ENCODE measurements around the gene GMIP. TPM values are rescaled to one million over a fixed set of nuclear protein-coding genes. Genes with fewer than 3 reads are reported as not detected.

GMIP gene
- total and polyA plus RNA-seq, 2 donors (not counting 3 experiments of a cell fraction or from before 2014, with no cell fraction given): 7.8 to 19.8 TPM

GRCh38 chr19:19670070-19670551, 26.7 kb upstream of the GMIP start:
- H2AFZ ChIP-seq (ENCODE audit: low read depth, low read length): no peak overlapping the region
- no peak overlapping the region for H3K4me2 ChIP-seq (ENCODE audit: insufficient read depth, low read length)
- no peaks in the 10 kb centered on the region for H3K27me3 ChIP-seq (ENCODE audit: control insufficient read depth in 2 of 2, insufficient read depth in 2 of 2, low read length in 2 of 2)
- peaks cover 6% of the 10 kb centered on the region for H3K79me2 ChIP-seq (ENCODE audit: control insufficient read depth, insufficient read depth, low read length)
- H3K4me1 ChIP-seq (ENCODE audit: control insufficient read depth, extremely low read depth, insufficient read depth, low read length): peaks cover 6% of the 10 kb centered on the region
- dilution Hi-C loops (cut with MboI; ENCODE audit: extremely low pct_ligation_motif_present, low sequenced_read_pairs) (no loop called here), intact Hi-C loops (cut with micrococcal nuclease) (no loop called here)
- ChIA-PET POLR2A (no interaction called here), CTCF (no interaction called here)
- no peaks in the 10 kb centered on the region for H3K36me3 ChIP-seq (ENCODE audit: control insufficient read depth in 2 of 2, extremely low read depth in 1 of 2, insufficient read depth in 2 of 2, low read length in 2 of 2)
- H3K4me3 ChIP-seq (replicated peaks in 1 of 3; ENCODE audit: insufficient read depth in 1 of 3, low read depth in 1 of 3, low read length in 3 of 3): no peak overlapping the region
- no peak overlapping the region for H3K27ac ChIP-seq (ENCODE audit: insufficient read depth, low read depth, low read length)
- FAIRE-seq (no peak), DNase-seq (ENCODE audit: low read depth, low spot score) (no peak)
- no peaks in the 10 kb centered on the region for H3K9me1 ChIP-seq (replicated peaks; ENCODE audit: control insufficient read depth, extremely low read depth, insufficient read depth, low read length)
- no TSS peak for BruUV-seq (replicated peaks)
- TF ChIP-seq, protein P1, sequence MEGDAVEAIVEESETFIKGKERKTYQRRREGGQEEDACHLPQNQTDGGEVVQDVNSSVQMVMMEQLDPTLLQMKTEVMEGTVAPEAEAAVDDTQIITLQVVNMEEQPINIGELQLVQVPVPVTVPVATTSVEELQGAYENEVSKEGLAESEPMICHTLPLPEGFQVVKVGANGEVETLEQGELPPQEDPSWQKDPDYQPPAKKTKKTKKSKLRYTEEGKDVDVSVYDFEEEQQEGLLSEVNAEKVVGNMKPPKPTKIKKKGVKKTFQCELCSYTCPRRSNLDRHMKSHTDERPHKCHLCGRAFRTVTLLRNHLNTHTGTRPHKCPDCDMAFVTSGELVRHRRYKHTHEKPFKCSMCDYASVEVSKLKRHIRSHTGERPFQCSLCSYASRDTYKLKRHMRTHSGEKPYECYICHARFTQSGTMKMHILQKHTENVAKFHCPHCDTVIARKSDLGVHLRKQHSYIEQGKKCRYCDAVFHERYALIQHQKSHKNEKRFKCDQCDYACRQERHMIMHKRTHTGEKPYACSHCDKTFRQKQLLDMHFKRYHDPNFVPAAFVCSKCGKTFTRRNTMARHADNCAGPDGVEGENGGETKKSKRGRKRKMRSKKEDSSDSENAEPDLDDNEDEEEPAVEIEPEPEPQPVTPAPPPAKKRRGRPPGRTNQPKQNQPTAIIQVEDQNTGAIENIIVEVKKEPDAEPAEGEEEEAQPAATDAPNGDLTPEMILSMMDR (IDR thresholded peaks at IDR 0.05; ENCODE audit: extremely low read depth in 1 of 2, insufficient read depth in 1 of 2, low read depth in 1 of 2, low read length in 2 of 2): no peak
- TF ChIP-seq EZH2 (IDR thresholded peaks at IDR 0.05; ENCODE audit: borderline replicate concordance, low read depth, low read length, severe bottlenecking) (no peak), MAX (IDR thresholded peaks at IDR 0.05; ENCODE audit: insufficient read depth, insufficient read length) (no peak), JUN (IDR thresholded peaks at IDR 0.05; ENCODE audit: borderline replicate concordance, insufficient read depth, insufficient read length, low read depth) (no peak)
- no peaks in the 10 kb centered on the region for H4K20me1 ChIP-seq (replicated peaks; ENCODE audit: control insufficient read depth, extremely low read depth, insufficient read depth, low read length)
- no peak overlapping the region for H3K9ac ChIP-seq (replicated peaks; ENCODE audit: extremely low read depth, insufficient read depth, low read length)
- no peaks in the 10 kb centered on the region for H3K9me3 ChIP-seq (replicated peaks; ENCODE audit: control insufficient read depth, insufficient read depth, low read length)

Data from endothelial cell of umbilical vein (primary cell).